HEK293 (cell line): Measurements from ENCODE around the gene PPARA.

Source experiments
- CTCF ChIA-PET: fragments of 350-600 bp; formaldehyde crosslinking; extraction: SDS; loops from one replicate; lab custom pipeline; 2021; ENCODE audit warnings: antibody characterized with exemption; lab: Yijun Ruan, JAX
- POLR2A ChIA-PET: fragments of 300-600 bp; formaldehyde crosslinking; extraction: SDS; loops from one replicate; lab custom pipeline; 2020; ENCODE audit warnings: antibody characterized with exemption, inconsistent platforms; lab: Yijun Ruan, JAX
- H3K27ac ChIP-seq: fragments of 200-500 bp; sonication (Bioruptor generic); 2 replicates; pipeline ENCODE4 v1.5.1; 2014; ENCODE audit warnings: low read depth, low read length, control low read depth, inconsistent platforms; ENCODE audit errors: extremely low read depth
- H3K36me3 ChIP-seq, 2 experiments: fragments of 200-500 bp in 1 of 2; sonication (Bioruptor generic) in 1 of 2; 1 replicate in 1 of 2; 2 replicates in 1 of 2; pipeline ENCODE4 v1.5.1; 2014 to 2017; ENCODE audit warnings: inconsistent platforms in 2 of 2, low read length in 2 of 2; ENCODE audit not compliant: control insufficient read depth in 2 of 2, insufficient read depth in 1 of 2
- H3K4me1 ChIP-seq: fragments of 200-500 bp; sonication (Bioruptor generic); 2 replicates; pipeline ENCODE4 v1.5.1; 2014; ENCODE audit warnings: mild to moderate bottlenecking, low read length, inconsistent platforms; ENCODE audit not compliant: control insufficient read depth, insufficient read depth
- H3K4me3 ChIP-seq: 2 replicates; pipeline ENCODE4 v1.5.1; 2011; ENCODE audit warnings: low read depth, mild to moderate bottlenecking, control low read depth, low read length, moderate library complexity
- H3K9me3 ChIP-seq: fragments of 200-500 bp; sonication (Bioruptor generic); 2 replicates; pipeline ENCODE4 v1.5.1; 2014; ENCODE audit warnings: low read depth, low read length, inconsistent platforms; ENCODE audit not compliant: control insufficient read depth, insufficient read depth
- HIC1 ChIP-seq: fragments of 450-650 bp; formaldehyde crosslinking; IDR thresholded peaks from 2 replicates; pipeline ENCODE4 v1.5.1; 2016; ENCODE audit warnings: missing biosample characterization, missing genetic modification characterization
- SCRT2 ChIP-seq: fragments of 450-650 bp; formaldehyde crosslinking; IDR thresholded peaks from 2 replicates; pipeline ENCODE4 v1.5.1; 2016; ENCODE audit warnings: missing biosample characterization, missing genetic modification characterization
- YY1 ChIP-seq: fragments of 450-650 bp; formaldehyde crosslinking; IDR thresholded peaks from 2 replicates; pipeline ENCODE4 v1.5.1; 2018; ENCODE audit warnings: missing biosample characterization, missing genetic modification characterization
- ZBTB11 ChIP-seq: fragments of 450-650 bp; formaldehyde crosslinking; conservative IDR thresholded peaks from 2 replicates; pipeline ENCODE4 v1.5.1; 2016; ENCODE audit warnings: low read depth, missing biosample characterization, missing genetic modification characterization
- ZBTB48 ChIP-seq: fragments of 450-650 bp; formaldehyde crosslinking; IDR thresholded peaks from 2 replicates; pipeline ENCODE4 v1.5.1; 2016; ENCODE audit warnings: missing biosample characterization, missing genetic modification characterization
- ZFHX2 ChIP-seq: fragments of 450-650 bp; formaldehyde crosslinking; conservative IDR thresholded peaks from 2 replicates; pipeline ENCODE4 v1.5.1; 2016; ENCODE audit warnings: missing biosample characterization, missing genetic modification characterization
- ZFP3 ChIP-seq: fragments of 450-650 bp; formaldehyde crosslinking; IDR thresholded peaks from 2 replicates; pipeline ENCODE4 v1.5.1; 2016; ENCODE audit warnings: low read depth, missing biosample characterization, missing genetic modification characterization
- ZNF112 ChIP-seq: fragments of 450-650 bp; formaldehyde crosslinking; IDR thresholded peaks from 2 replicates; pipeline ENCODE4 v1.5.0; 2017; ENCODE audit warnings: missing biosample characterization, missing genetic modification characterization
- ZNF148 ChIP-seq: fragments of 450-650 bp; formaldehyde crosslinking; IDR thresholded peaks from 2 replicates; pipeline ENCODE4 v1.5.0; 2017; ENCODE audit warnings: missing biosample characterization, missing genetic modification characterization, borderline replicate concordance
- ZNF324 ChIP-seq: fragments of 450-650 bp; formaldehyde crosslinking; IDR thresholded peaks from 2 replicates; pipeline ENCODE4 v1.5.1; 2016; ENCODE audit warnings: missing biosample characterization, missing genetic modification characterization
- ZNF341 ChIP-seq: fragments of 450-650 bp; formaldehyde crosslinking; IDR thresholded peaks from 2 replicates; pipeline ENCODE4; 2016; ENCODE audit warnings: low read depth, missing biosample characterization, missing genetic modification characterization
- ZNF513 ChIP-seq: fragments of 450-650 bp; IDR thresholded peaks from 2 replicates; pipeline ENCODE4 v1.5.1; 2018; ENCODE audit warnings: missing biosample characterization, missing genetic modification characterization
- ZNF654 ChIP-seq: fragments of 450-650 bp; formaldehyde crosslinking; IDR thresholded peaks from 2 replicates; pipeline ENCODE4 v1.5.1; 2016; ENCODE audit warnings: low read depth, missing biosample characterization, missing genetic modification characterization
- ZNF707 ChIP-seq: fragments of 450-650 bp; formaldehyde crosslinking; IDR thresholded peaks from 2 replicates; pipeline ENCODE4 v1.5.1; 2016; ENCODE audit warnings: missing biosample characterization, missing genetic modification characterization
- ZSCAN23 ChIP-seq: fragments of 450-650 bp; formaldehyde crosslinking; IDR thresholded peaks from 2 replicates; pipeline ENCODE4 v1.5.1; 2016; ENCODE audit warnings: missing biosample characterization, missing genetic modification characterization
- TF ChIP-seq, protein P1 (sequence below): fragments of 450-650 bp; IDR thresholded peaks from 2 replicates; pipeline ENCODE4 v1.5.1; 2018; ENCODE audit warnings: missing biosample characterization, mild to moderate bottlenecking, missing genetic modification characterization

The PPARA gene

DNA sequence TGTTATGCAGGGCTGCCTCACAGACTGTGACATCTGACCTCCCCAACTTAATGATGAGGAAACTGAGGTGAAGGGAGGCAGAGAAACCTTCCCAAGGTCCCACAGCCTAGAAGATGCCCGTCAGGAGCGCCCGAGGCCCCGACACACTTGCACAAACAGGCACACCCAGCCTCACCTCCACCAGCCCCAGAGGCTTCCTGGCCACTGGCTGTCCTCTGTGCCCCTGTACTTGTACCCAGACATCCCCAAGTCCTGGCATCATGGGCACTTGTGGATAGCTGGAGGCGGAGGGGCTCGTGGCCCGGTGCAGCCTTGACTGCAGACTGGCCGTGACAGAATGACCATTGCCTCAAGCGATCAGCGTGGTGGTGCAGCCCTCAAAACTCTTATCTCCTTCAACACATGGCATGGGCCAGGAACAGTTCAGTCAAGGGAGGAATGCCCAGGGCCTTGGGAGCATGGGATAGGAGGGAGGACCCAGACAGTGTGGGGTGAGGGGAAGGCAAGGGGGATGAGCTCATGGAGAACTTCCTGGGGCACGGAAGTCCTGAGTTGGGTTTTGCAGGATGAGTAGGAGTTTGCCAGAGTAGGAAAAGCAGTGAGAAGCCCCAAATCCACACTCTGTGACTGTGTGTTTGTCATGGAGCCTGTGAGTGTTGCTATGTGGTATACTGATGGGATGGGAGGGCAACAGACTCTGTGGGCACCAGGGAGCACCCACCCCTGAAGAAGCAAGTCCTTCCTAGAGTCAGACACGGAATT, 25.8 kb upstream of the PPARA start:
- Histone ChIP-seq H3K4me1 (no peaks in the 10 kb centered on the region; the same call in 1 of the 2 replicates), H3K9me3 (no peaks in the 10 kb centered on the region), H3K27ac (no peak overlapping the region), H3K4me3 (no peak overlapping the region), H3K36me3 (no peaks in the 10 kb centered on the region)
- no peak for TF ChIP-seq ZNF513 (tag by site-specific recombination)
- no peak for TF ChIP-seq ZNF148 (tag by site-specific recombination)
- TF ChIP-seq ZFP3: peak; percentile 99
- ChIA-PET POLR2A (no interaction called here), CTCF (interaction anchor here (0.5 to 1.3 kb wide), 8 partner anchors 9 to 243 kb away, joined by 3 to 5 read pairs (median 3); no protein-coding TSS in a partner anchor)

GRCh38 chr22:46125311-46125710, 25.0 kb upstream of the PPARA start:
- H3K9me3 ChIP-seq: no peaks in the 10 kb centered on the region
- ChIA-PET POLR2A (no interaction called here), CTCF (interaction anchor here (0.6 to 1.3 kb wide), 6 partner anchors 8 to 243 kb away, joined by 3 to 4 read pairs (median 3); no protein-coding TSS in a partner anchor)
- H3K36me3 ChIP-seq: no peaks in the 10 kb centered on the region
- TF ChIP-seq ZBTB48 (tag by site-specific recombination) (no peak), YY1 (tag by site-specific recombination) (no peak), ZNF654 (tag by site-specific recombination) (no peak), HIC1 (tag by site-specific recombination) (no peak), ZNF324 (tag by site-specific recombination) (no peak), SCRT2 (tag by site-specific recombination) (peak; percentile 37; the same call in 1 of the 2 replicates)
- H3K4me3 ChIP-seq: no peak overlapping the region
- no peaks in the 10 kb centered on the region; the same call in 1 of the 2 replicates for H3K4me1 ChIP-seq
- no peak overlapping the region for H3K27ac ChIP-seq

- Histone ChIP-seq H3K9me3 (no peaks in the 10 kb centered on the region), H3K4me1 (no peaks in the 10 kb centered on the region; the same call in 1 of the 2 replicates), H3K27ac (no peak overlapping the region), H3K36me3 (no peaks in the 10 kb centered on the region), H3K4me3 (no peak overlapping the region)
- ChIA-PET POLR2A (interaction anchor here (0.8 kb wide), 1 partner anchor 170 kb away, joined by 4 read pairs; no protein-coding TSS in a partner anchor), CTCF (interaction anchor here (0.8 to 1.3 kb wide), 4 partner anchors 9 to 189 kb away, joined by 3 to 4 read pairs (median 3); no protein-coding TSS in a partner anchor)
- TF ChIP-seq ZNF112 (tag by site-specific recombination) (no peak), ZNF707 (no peak), ZBTB11 (no peak), ZNF341 (tag by site-specific recombination) (no peak), ZFHX2 (no peak), ZSCAN23 (tag by site-specific recombination) (no peak)
- TF ChIP-seq, protein P1, sequence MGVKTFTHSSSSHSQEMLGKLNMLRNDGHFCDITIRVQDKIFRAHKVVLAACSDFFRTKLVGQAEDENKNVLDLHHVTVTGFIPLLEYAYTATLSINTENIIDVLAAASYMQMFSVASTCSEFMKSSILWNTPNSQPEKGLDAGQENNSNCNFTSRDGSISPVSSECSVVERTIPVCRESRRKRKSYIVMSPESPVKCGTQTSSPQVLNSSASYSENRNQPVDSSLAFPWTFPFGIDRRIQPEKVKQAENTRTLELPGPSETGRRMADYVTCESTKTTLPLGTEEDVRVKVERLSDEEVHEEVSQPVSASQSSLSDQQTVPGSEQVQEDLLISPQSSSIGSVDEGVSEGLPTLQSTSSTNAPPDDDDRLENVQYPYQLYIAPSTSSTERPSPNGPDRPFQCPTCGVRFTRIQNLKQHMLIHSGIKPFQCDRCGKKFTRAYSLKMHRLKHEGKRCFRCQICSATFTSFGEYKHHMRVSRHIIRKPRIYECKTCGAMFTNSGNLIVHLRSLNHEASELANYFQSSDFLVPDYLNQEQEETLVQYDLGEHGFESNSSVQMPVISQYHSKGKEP (tag by site-specific recombination): no peak
Observed at GRCh38 chr22:46125816-46126765, 24.2 kb upstream of the PPARA start.
